Body of pancreas (tissue), 4 donors: Measurements from ENCODE around the gene NUDT1. TPM values are rescaled to one million over a fixed set of nuclear protein-coding genes. Genes with fewer than 3 reads are reported as not detected.

Experiments used
- ATAC-seq: fragments of 150-250 bp; one replicate; pipeline ENCODE4 v1.9.1; 2016
- DNase-seq, 4 donors: peaks; one replicate each; pipeline ENCODE4 v3.0.0-alpha.2; 2019
- H3K27ac ChIP-seq, 4 donors: fragments of 200-600 bp; sonication (generic); 1 replicate in 3 of 4; 2 replicates in 1 of 4; pipeline versions ENCODE4 v1.5.1 to v1.6.1; 2016 to 2019; ENCODE audit warnings: mild to moderate bottlenecking in 1 of 4, mixed read lengths in 1 of 4, moderate library complexity in 1 of 4
- H3K27me3 ChIP-seq, 2 donors: fragments of 200-600 bp; sonication (generic); one replicate each; pipeline ENCODE4 v1.6.0; 2016; ENCODE audit warnings: mild to moderate bottlenecking in 1 of 2
- H3K36me3 ChIP-seq, 2 donors: fragments of 200-600 bp; sonication (generic); replicated peaks in 1 of 2; 2 replicates each; pipeline ENCODE4 v1.5.1; 2016; ENCODE audit warnings: low read depth in 2 of 2; ENCODE audit not compliant: insufficient read depth in 1 of 2
- H3K4me1 ChIP-seq: fragments of 200-600 bp; sonication (generic); one replicate; pipeline ENCODE4 v1.6.0; 2016
- H3K4me3 ChIP-seq, 2 donors: fragments of 200-600 bp; sonication (generic); 1 replicate in 1 of 2; 2 replicates in 1 of 2; pipeline ENCODE4 v1.5.1; 2016 to 2019
- H3K9me3 ChIP-seq, 3 donors: fragments of 200-600 bp; sonication (generic); 1 replicate in 2 of 3; 2 replicates in 1 of 3; pipeline ENCODE4 v1.5.1; 2016
- CTCF ChIP-seq, 7 experiments: fragments of 450-650 bp in 4 of 7; fragments of 200-600 bp in 3 of 7; sonication (generic) in 3 of 7; IDR thresholded peaks; one replicate each; pipeline ENCODE4 v1.5.1; 2016 to 2019; ENCODE audit warnings: antibody characterized with exemption in 7 of 7
- POLR2A ChIP-seq, 3 donors: fragments of 450-650 bp; IDR thresholded peaks; one replicate each; pipeline ENCODE4 v1.6.1; 2016; ENCODE audit warnings: antibody characterized with exemption in 3 of 3, mild to moderate bottlenecking in 2 of 3
- WGBS, 2 donors: methylation state at CpG; one replicate each; pipeline ENCODE4 v1.1.5; 2017; 5-methylcytosine and 5-hydroxymethylcytosine counted together
- intact Hi-C: fragments of 100-400 bp; cut with DNase I; formaldehyde crosslinking; loops from one replicate; pipeline ENCODE4 v1.15.1; 2023
- total RNA-seq, 2 donors: library from RNA; depleted of rRNA; stranded (reverse); fragments of >200 nt; gene quantifications; one replicate each; pipeline ENCODE4 v1.1.0, GENCODE V29; 2016

NUDT1 gene
- total RNA-seq, 2 donors from 2014 or later, result 26.2 TPM; not detected in 1

- Histone ChIP-seq H3K27me3 (no peaks in the 10 kb centered on the region), H3K4me1 (no peaks in the 10 kb centered on the region), H3K36me3 (peaks cover 0 to 3% of the 10 kb centered on the region in 2 donors), H3K9me3 (no peaks in the 10 kb centered on the region), H3K27ac (no peak overlapping the region), H3K4me3 (no peak overlapping the region)
- WGBS, 2 donors, result 88 to 90% methylated on average over 12 to 33 of the region's 33 CpGs
- ATAC-seq (no peak), DNase-seq (no peak)
- no peak for TF ChIP-seq POLR2A (IDR thresholded peaks at IDR 0.05)
- no peak for TF ChIP-seq CTCF (IDR thresholded peaks at IDR 0.05)
- intact Hi-C loops, result no loop called here
These were observed 13.4 kb downstream of the NUDT1 start for GRCh38 chr7:2255145-2256139.

- DNase-seq (no peak), ATAC-seq (no peak)
- 95 to 96% methylated on average over 38 to 42 of the region's 44 CpGs for WGBS, 2 donors
- peaks cover 0 to 3% of the 10 kb centered on the region in 2 donors for H3K36me3 ChIP-seq
- no peaks in the 10 kb centered on the region for H3K9me3 ChIP-seq
- intact Hi-C loops, result no loop called here
- no peaks in the 10 kb centered on the region for H3K27me3 ChIP-seq
- no peaks in the 10 kb centered on the region for H3K4me1 ChIP-seq
- H3K27ac ChIP-seq, result no peak overlapping the region
- no peak overlapping the region for H3K4me3 ChIP-seq
- no peak for TF ChIP-seq POLR2A (IDR thresholded peaks at IDR 0.05)
- TF ChIP-seq CTCF (IDR thresholded peaks at IDR 0.05), result no peak
These were observed 14.4 kb downstream of the NUDT1 start for GRCh38 chr7:2256306-2257045.

GRCh38 chr7:2257046-2257551 lies 15.1 kb downstream of the NUDT1 start:
- 96% methylated on average over 23 to 29 of the region's 38 CpGs for WGBS, 2 donors

DNA sequence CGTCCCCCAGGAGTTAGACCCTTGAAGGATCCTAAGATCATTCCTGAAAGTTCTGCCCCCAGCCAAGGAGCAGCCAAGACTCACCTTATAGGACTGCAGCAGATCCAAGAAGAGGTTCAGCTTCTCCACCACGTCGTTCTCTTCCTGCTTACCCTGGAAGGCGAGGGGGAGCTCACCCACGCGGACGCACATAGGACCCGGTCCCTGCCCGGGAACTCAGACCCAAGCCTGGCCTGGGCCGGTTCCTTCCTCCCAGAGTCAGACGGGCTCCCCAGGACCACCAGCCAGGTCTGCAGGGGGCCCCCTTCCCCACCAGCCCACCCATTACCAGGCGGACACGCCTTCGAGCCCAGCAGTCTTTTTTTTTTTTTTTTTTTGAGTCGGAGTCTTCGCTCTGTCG lies 15.6 kb downstream of the NUDT1 start:
- DNase-seq, result no peak
- intact Hi-C loops, result no loop called here
- ATAC-seq, result no peak
- Histone ChIP-seq H3K4me3 (no peak overlapping the region), H3K9me3 (no peaks in the 10 kb centered on the region), H3K27ac (no peak overlapping the region), H3K4me1 (no peaks in the 10 kb centered on the region), H3K27me3 (no peaks in the 10 kb centered on the region), H3K36me3 (peaks cover 0 to 3% of the 10 kb centered on the region in 2 donors)
- TF ChIP-seq POLR2A (IDR thresholded peaks at IDR 0.05), result no peak
- TF ChIP-seq CTCF (IDR thresholded peaks at IDR 0.05), result no peak
- WGBS, 2 donors, result 94% methylated on average over 15 to 17 of the region's 17 CpGs

More at GRCh38 chr7:2257046-2257551, 15.1 kb downstream of the NUDT1 start:
- DNase-seq (no peak), ATAC-seq (no peak)
- no peaks in the 10 kb centered on the region for H3K4me1 ChIP-seq
- H3K27me3 ChIP-seq, result no peaks in the 10 kb centered on the region
- no peak for TF ChIP-seq CTCF (IDR thresholded peaks at IDR 0.05)
- no peak for TF ChIP-seq POLR2A (IDR thresholded peaks at IDR 0.05)
- peaks cover 0 to 3% of the 10 kb centered on the region in 2 donors for H3K36me3 ChIP-seq
- no peaks in the 10 kb centered on the region for H3K9me3 ChIP-seq
- H3K27ac ChIP-seq, result no peak overlapping the region
- intact Hi-C loops, result no loop called here
- no peak overlapping the region for H3K4me3 ChIP-seq
